Keratinocyte (primary cell): ENCODE measurements around the gene DOCK3. TPM values are rescaled to one million over a fixed set of nuclear protein-coding genes. Genes with fewer than 3 reads are reported as not detected.

Experiments used
- DNase-seq: peaks from one replicate; pipeline ENCODE4 v3.0.0-alpha.2; 2011; ENCODE audit warnings: low read depth, missing footprints, low spot score
- FAIRE-seq: peaks from 2 replicates; lab custom pipeline; 2011; peaks lifted over from hg19 to GRCh38; lab: Jason Lieb, UNC
- H2AFZ ChIP-seq: 2 replicates; pipeline ENCODE4 v1.6.0; 2012; ENCODE audit warnings: low read length, control low read depth, inconsistent platforms; ENCODE audit not compliant: control insufficient read depth
- H3K27ac ChIP-seq: 2 replicates; pipeline ENCODE4 v1.5.1; 2011; ENCODE audit warnings: low read length; ENCODE audit not compliant: control insufficient read depth, insufficient read depth
- H3K27me3 ChIP-seq: 3 replicates; pipeline ENCODE4 v1.6.0; 2011; ENCODE audit warnings: low read length; ENCODE audit not compliant: control insufficient read depth, insufficient read depth; ENCODE audit errors: extremely low read depth
- H3K36me3 ChIP-seq, 2 experiments: 2 replicates in 1 of 2; 3 replicates in 1 of 2; pipeline ENCODE4 v1.5.1; 2011; ENCODE audit warnings: low read length in 2 of 2, mild to moderate bottlenecking in 1 of 2; ENCODE audit not compliant: control insufficient read depth in 2 of 2, insufficient read depth in 2 of 2; ENCODE audit errors: extremely low read depth in 1 of 2
- H3K4me1 ChIP-seq: 3 replicates; pipeline ENCODE4 v1.5.1; 2011; ENCODE audit warnings: low read length; ENCODE audit not compliant: control insufficient read depth, insufficient read depth; ENCODE audit errors: extremely low read depth
- H3K4me2 ChIP-seq: 3 replicates; pipeline ENCODE4 v1.6.0; 2011; ENCODE audit warnings: low read depth, low read length; ENCODE audit not compliant: control insufficient read depth, insufficient read depth; ENCODE audit errors: extremely low read depth
- H3K4me3 ChIP-seq, 3 experiments: fragments of 200-600 bp in 1 of 3; sonication (generic) in 1 of 3; 2 replicates in 2 of 3; 3 replicates in 1 of 3; pipeline ENCODE4 v1.5.1; 2011 to 2016; ENCODE audit warnings: low read length in 3 of 3, mild to moderate bottlenecking in 3 of 3, control low read depth in 2 of 3, inconsistent platforms in 1 of 3, low read depth in 1 of 3, mixed read lengths in 1 of 3, mixed run types in 1 of 3, moderate library complexity in 1 of 3; ENCODE audit not compliant: control insufficient read depth in 2 of 3, insufficient read depth in 2 of 3; ENCODE audit errors: extremely low read depth in 1 of 3
- H3K79me2 ChIP-seq: 2 replicates; pipeline ENCODE4 v1.6.0; 2012; ENCODE audit warnings: low read length; ENCODE audit not compliant: control insufficient read depth, insufficient read depth
- H3K9ac ChIP-seq: 3 replicates; pipeline ENCODE4 v1.6.0; 2011; ENCODE audit warnings: low read length; ENCODE audit not compliant: control insufficient read depth, insufficient read depth; ENCODE audit errors: extremely low read depth
- H3K9me1 ChIP-seq: 3 replicates; pipeline ENCODE4 v1.6.0; 2011; ENCODE audit warnings: low read length; ENCODE audit not compliant: control insufficient read depth, insufficient read depth; ENCODE audit errors: extremely low read depth
- H3K9me3 ChIP-seq: 2 replicates; pipeline ENCODE4 v1.5.1; 2012; ENCODE audit warnings: low read depth, low read length; ENCODE audit not compliant: control insufficient read depth
- H4K20me1 ChIP-seq: 3 replicates; pipeline ENCODE4 v1.6.0; 2011; ENCODE audit warnings: low read length; ENCODE audit not compliant: control insufficient read depth, insufficient read depth; ENCODE audit errors: extremely low read depth
- CTCF ChIP-seq, 3 experiments: IDR thresholded peaks in 1 of 3; conservative IDR thresholded peaks in 1 of 3; optimal IDR thresholded peaks in 1 of 3; 2 replicates in 2 of 3; 3 replicates in 1 of 3; pipeline versions ENCODE3 to v1.5.1; 2011; ENCODE audit warnings: low read length in 3 of 3, mild to moderate bottlenecking in 3 of 3, moderate library complexity in 2 of 3, control low read depth in 1 of 3, inconsistent platforms in 1 of 3; ENCODE audit not compliant: insufficient read depth in 2 of 3; ENCODE audit errors: extremely low read depth in 1 of 3
- EZH2 ChIP-seq: IDR thresholded peaks from one replicate; pipeline ENCODE4 v1.6.1; 2012; ENCODE audit warnings: inconsistent platforms, mild to moderate bottlenecking, low read length, moderate library complexity
- dilution Hi-C: fragments of 300-500 bp; cut with MboI; formaldehyde crosslinking; loops from one replicate; pipeline ENCODE4 v1.7.0; 2020; ENCODE audit warnings: low sequenced_read_pairs; ENCODE audit not compliant: extremely low pct_ligation_motif_present
- polyA plus RNA-seq, 5 experiments: library from polyadenylated mRNA; depleted of rRNA in 3 of 5; stranded (reverse) in 3 of 5; stranded (forward) in 1 of 5; unstranded in 1 of 5; fragments of >200 nt; gene quantifications; 1 replicate in 1 of 5; 2 replicates in 3 of 5; 3 replicates in 1 of 5; pipeline versions ENCODE4 v1.2.1 to v1.2.3, GENCODE V29; 2011 to 2012; ENCODE audit warnings: missing spikeins in 2 of 5, low read depth in 1 of 5, low replicate concordance in 1 of 5

The DOCK3 gene
- polyA plus RNA-seq, 1 donor (not counting 4 experiments of a cell fraction or from before 2014, with no cell fraction given): 0.10 TPM

- Histone ChIP-seq H3K4me2 (no peak overlapping the region), H3K4me3 (no peak overlapping the region), H3K9me3 (no peaks in the 10 kb centered on the region), H3K27me3 (no peaks in the 10 kb centered on the region), H4K20me1 (no peaks in the 10 kb centered on the region), H3K79me2 (no peaks in the 10 kb centered on the region), H3K9me1 (no peaks in the 10 kb centered on the region), H2AFZ (no peak overlapping the region), H3K27ac (no peak overlapping the region), H3K9ac (no peak overlapping the region), H3K4me1 (no peaks in the 10 kb centered on the region), H3K36me3 (no peaks in the 10 kb centered on the region)
- DNase-seq (no peak), FAIRE-seq (peak; percentile 85)
- no peak for TF ChIP-seq EZH2
- TF ChIP-seq CTCF (optimal IDR thresholded peaks at IDR 0.05 in 1 of 3, IDR thresholded peaks at IDR 0.05 in 1 of 3, conservative IDR thresholded peaks at IDR 0.05 in 1 of 3; ENCODE audit: extremely low read depth in 1 of 3, insufficient read depth in 2 of 3, low read length in 3 of 3): peak; percentile 60 to 78 (median 74)
- dilution Hi-C loops: loop anchor here (25.0 kb wide), 1 partner anchor 262 kb away; no protein-coding TSS in a partner anchor
These were observed 425.2 kb downstream of the DOCK3 start for GRCh38 chr3:51099794-51100535.

GRCh38 chr3:51100536-51100851 lies 425.8 kb downstream of the DOCK3 start:
- TF ChIP-seq EZH2 (no peak), CTCF (optimal IDR thresholded peaks at IDR 0.05 in 1 of 3, IDR thresholded peaks at IDR 0.05 in 1 of 3, conservative IDR thresholded peaks at IDR 0.05 in 1 of 3; ENCODE audit: extremely low read depth in 1 of 3, insufficient read depth in 2 of 3, low read length in 3 of 3) (no peak)
- DNase-seq: no peak
- no peak for FAIRE-seq
- dilution Hi-C loops: loop anchor here (25.0 kb wide), 1 partner anchor 262 kb away; no protein-coding TSS in a partner anchor
- Histone ChIP-seq H3K36me3 (no peaks in the 10 kb centered on the region), H3K4me1 (no peaks in the 10 kb centered on the region), H3K4me2 (no peak overlapping the region), H3K4me3 (no peak overlapping the region), H3K79me2 (no peaks in the 10 kb centered on the region), H3K9ac (no peak overlapping the region), H3K9me1 (no peaks in the 10 kb centered on the region), H3K9me3 (no peaks in the 10 kb centered on the region), H2AFZ (no peak overlapping the region), H4K20me1 (no peaks in the 10 kb centered on the region), H3K27me3 (no peaks in the 10 kb centered on the region), H3K27ac (no peak overlapping the region)
